GM18526 (cell line): ENCODE measurements around the gene WDR6.

Source experiments
- POLR2A ChIP-seq: IDR thresholded peaks from 3 replicates; pipeline ENCODE4 v1.6.1; 2011; ENCODE audit not compliant: insufficient read length; ENCODE audit errors: extremely low read depth

The WDR6 gene

GRCh38 chr3:48985831-48986376 lies 21.3 kb upstream of the WDR6 start:
- TF ChIP-seq POLR2A, result no peak

- TF ChIP-seq POLR2A, result no peak
Observed at GRCh38 chr3:48989126-48989795, 17.9 kb upstream of the WDR6 start.

GRCh38 chr3:48989796-48990635 lies 17.2 kb upstream of the WDR6 start, which contains the start of gene P4HTM:
P4HTM (plus strand) TSS chr3:48990241; CDS start chr3:48990257, 16 bp downstream.
- peak; percentile 27 for TF ChIP-seq POLR2A

- no peak for TF ChIP-seq POLR2A
Observed at GRCh38 chr3:48990636-48991469, 16.3 kb upstream of the WDR6 start.

GRCh38 chr3:48991851-48992545 lies 15.2 kb upstream of the WDR6 start:
- no peak for TF ChIP-seq POLR2A

- TF ChIP-seq POLR2A, result no peak
Observed at GRCh38 chr3:48993834-48994233, 13.4 kb upstream of the WDR6 start.

- no peak for TF ChIP-seq POLR2A
Observed at GRCh38 chr3:48996640-48997039, 10.6 kb upstream of the WDR6 start.

GRCh38 chr3:48997102-48997635 lies 10.0 kb upstream of the WDR6 start:
- no peak for TF ChIP-seq POLR2A

GRCh38 chr3:48997714-48998637 lies 9.2 kb upstream of the WDR6 start:
- no peak for TF ChIP-seq POLR2A

- no peak for TF ChIP-seq POLR2A
Observed at GRCh38 chr3:48999085-48999858, 7.9 kb upstream of the WDR6 start.

GRCh38 chr3:49001155-49001554 lies 6.0 kb upstream of the WDR6 start:
- no peak for TF ChIP-seq POLR2A
